Ectodermal cell (in vitro differentiated cells): ENCODE results near the gene MCRS1.

Source experiments
- H3K27ac ChIP-seq: 2 replicates; pipeline ENCODE4 v1.7.0; 2013; ENCODE audit warnings: mild to moderate bottlenecking, low read depth, low read length; ENCODE audit not compliant: insufficient read depth, poor library complexity, severe bottlenecking
- H3K27me3 ChIP-seq: 2 replicates; pipeline ENCODE4 v1.7.0; 2013; ENCODE audit warnings: mild to moderate bottlenecking, low read length; ENCODE audit not compliant: insufficient read depth, control insufficient read depth, poor library complexity, severe bottlenecking
- H3K36me3 ChIP-seq: one replicate; pipeline ENCODE4 v1.7.0; 2013; ENCODE audit warnings: low read length; ENCODE audit not compliant: control insufficient read depth, insufficient read depth
- H3K4me1 ChIP-seq: one replicate; pipeline ENCODE4 v1.7.0; 2013; ENCODE audit warnings: low read length; ENCODE audit not compliant: control insufficient read depth, insufficient read depth
- H3K4me3 ChIP-seq: 2 replicates; pipeline ENCODE4 v1.7.0; 2013; ENCODE audit warnings: low read depth, low read length, control low read depth; ENCODE audit not compliant: insufficient read depth
- H3K9me3 ChIP-seq: 2 replicates; pipeline ENCODE4 v1.7.0; 2013; ENCODE audit warnings: mild to moderate bottlenecking, low read length, moderate library complexity; ENCODE audit not compliant: control insufficient read depth
- WGBS, 2 experiments: methylation state at CpG; one replicate each; pipeline ENCODE4 v1.1.7; 2013; ENCODE audit warnings: missing lambda C conversion rate in 2 of 2; 5-methylcytosine and 5-hydroxymethylcytosine counted together

Gene MCRS1

GRCh38 chr12:49540229-49541139, 27.5 kb downstream of the MCRS1 start:
- peaks cover 100% of the 10 kb centered on the region for H3K27me3 ChIP-seq

DNA sequence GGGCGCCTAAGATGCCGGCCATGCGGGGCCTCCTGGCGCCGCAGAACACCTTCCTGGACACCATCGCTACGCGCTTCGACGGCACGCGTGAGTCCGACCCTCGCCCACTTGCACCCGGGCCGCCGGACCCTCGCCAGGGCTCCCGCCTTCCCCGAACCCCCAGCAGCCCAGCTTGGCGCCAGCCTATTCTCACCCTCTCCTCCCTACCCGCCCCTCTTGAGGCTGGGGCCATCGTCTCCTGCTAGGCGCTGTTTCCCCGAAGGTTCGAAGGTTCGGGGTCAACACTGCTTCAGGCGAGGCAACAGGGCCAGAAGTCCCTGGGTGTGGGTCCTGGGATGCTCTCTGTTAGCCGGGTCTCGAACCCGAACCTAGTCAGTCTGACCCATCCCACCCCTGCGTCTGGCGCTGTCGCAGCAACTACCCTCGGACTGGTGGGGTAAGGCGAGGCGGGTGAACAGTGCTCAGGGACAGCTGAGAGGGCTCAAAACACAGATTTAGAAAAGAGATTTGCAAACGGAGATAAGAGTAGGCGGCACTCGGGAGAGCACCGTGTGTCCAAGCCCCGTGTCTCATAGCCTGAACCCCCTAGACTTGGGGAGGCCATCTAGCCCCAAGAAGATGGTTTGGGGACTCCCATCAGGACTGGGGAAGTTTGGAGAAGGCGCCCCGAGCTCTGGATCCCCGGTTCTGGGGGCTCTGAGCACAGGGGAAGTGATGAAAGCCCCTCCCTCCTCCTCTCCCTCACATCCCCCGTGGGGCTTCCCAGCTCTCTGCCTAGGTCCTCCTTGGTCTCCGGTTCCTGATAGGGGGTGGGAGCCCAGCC, 28.3 kb downstream of the MCRS1 start:
- no peak overlapping the region for H3K27ac ChIP-seq
- no peaks in the 10 kb centered on the region for H3K36me3 ChIP-seq
- 18% methylated on average over 47 of the region's 47 CpGs for WGBS, 2 experiments
- H3K4me3 ChIP-seq: no peak overlapping the region
- peaks cover 100% of the 10 kb centered on the region for H3K27me3 ChIP-seq
- no peaks in the 10 kb centered on the region for H3K9me3 ChIP-seq
- peaks cover 17% of the 10 kb centered on the region for H3K4me1 ChIP-seq

More at GRCh38 chr12:49540229-49541139, 27.5 kb downstream of the MCRS1 start:
- no peak overlapping the region for H3K4me3 ChIP-seq
- peaks cover 17% of the 10 kb centered on the region for H3K4me1 ChIP-seq
- no peaks in the 10 kb centered on the region for H3K9me3 ChIP-seq
- 55 to 61% methylated on average over 21 of the region's 21 CpGs for WGBS, 2 experiments
- no peaks in the 10 kb centered on the region for H3K36me3 ChIP-seq
- H3K27ac ChIP-seq: no peak overlapping the region

DNA sequence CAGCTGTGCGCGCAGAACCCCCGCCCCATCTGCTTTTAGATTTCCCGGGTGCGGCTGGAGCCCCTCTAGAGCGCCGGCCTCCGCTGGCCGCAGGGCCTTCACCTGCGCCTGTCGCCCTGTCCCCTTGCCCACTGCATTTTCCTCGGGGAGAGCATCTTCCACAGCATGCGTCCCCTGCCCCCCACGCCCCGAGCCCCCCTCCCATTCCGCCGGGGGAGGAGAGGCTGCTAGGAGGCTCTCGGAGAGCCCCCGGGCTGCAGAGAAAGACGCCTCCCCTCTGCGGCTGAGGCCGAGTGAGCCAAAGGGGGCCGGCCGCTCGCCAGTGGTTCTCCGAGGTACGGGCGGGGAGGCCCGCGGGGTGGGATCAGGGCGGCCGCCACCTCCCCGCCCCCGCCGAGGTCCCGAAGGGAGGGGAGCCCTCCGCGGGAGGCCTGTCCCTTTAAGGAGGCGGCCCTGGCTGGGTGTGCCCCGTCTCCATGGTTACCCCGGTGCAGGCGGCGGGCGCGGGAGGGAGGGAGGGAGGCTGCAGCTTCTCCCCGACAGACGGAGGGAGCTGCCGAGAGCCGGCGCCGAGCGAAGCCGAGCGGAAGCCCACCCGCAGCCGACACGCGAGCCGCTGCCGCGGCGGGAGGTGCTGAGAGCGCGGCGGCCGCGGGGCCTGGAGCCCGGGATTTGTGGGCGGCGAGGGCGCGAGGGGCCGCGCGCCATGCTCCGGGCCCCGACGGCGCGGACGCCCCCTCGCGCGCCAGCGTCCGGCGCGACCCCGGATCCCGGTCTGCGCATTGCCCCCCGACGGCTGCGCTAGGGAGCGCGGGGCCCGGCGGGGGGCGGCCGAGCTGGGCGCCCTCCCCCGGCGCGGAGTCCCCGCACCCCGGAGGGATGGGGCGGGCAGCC, 29.2 kb downstream of the MCRS1 start, which contains the start of gene KCNH3:
Gene KCNH3, plus strand, starts transcription at position 521 of the 894 bp plus-strand sequence. CDS start 387 bp downstream, outside the sequence.
- Histone ChIP-seq H3K36me3 (no peaks in the 10 kb centered on the region), H3K27me3 (peaks cover 93% of the 10 kb centered on the region), H3K4me3 (peak within 1 kb of the TSS; percentile 25), H3K27ac (no peak within 1 kb of the TSS), H3K9me3 (no peaks in the 10 kb centered on the region), H3K4me1 (peaks cover 17% of the 10 kb centered on the region)
- WGBS, 2 experiments: 2% methylated on average over 105 to 106 of the region's 107 CpGs

- Histone ChIP-seq H3K9me3 (no peaks in the 10 kb centered on the region), H3K4me3 (peak overlapping the region; percentile 25), H3K27me3 (peaks cover 85% of the 10 kb centered on the region), H3K36me3 (no peaks in the 10 kb centered on the region), H3K4me1 (peaks cover 17% of the 10 kb centered on the region), H3K27ac (no peak overlapping the region)
- 1% methylated on average over 61 of the region's 61 CpGs for WGBS, 2 experiments
Measured at GRCh38 chr12:49537752-49538509, 30.0 kb downstream of the MCRS1 start.

- H3K27me3 ChIP-seq: peaks cover 78% of the 10 kb centered on the region
Measured at GRCh38 chr12:49537231-49537751, 30.7 kb downstream of the MCRS1 start.

DNA sequence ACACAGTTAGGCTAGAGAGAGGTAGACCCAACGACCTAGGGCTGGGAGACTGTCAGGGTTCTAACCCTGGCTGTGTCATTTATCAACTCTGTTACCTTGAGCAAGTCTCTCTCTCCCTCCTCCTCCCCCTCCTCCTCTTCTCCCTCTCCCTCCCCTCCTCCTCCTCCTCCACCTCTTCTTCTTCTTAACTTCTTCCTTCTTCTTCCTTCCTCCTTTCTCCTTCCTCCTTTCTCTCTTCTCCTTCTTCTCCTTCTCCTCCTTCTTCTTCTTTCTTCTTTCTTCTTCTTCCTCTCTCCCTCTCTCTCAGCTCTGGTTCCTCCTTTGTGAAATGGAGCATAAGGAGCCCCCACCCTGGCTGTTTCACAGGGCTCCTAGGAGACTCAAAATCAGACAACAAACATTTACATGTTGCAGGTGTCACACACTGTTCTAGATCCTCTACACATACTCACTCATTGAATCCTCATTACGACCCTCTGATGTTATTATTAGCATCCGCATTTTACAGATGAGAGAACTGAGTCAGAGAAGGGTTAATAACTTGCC, 31.3 kb downstream of the MCRS1 start:
- Histone ChIP-seq H3K27me3 (peaks cover 72% of the 10 kb centered on the region), H3K4me1 (peaks cover 17% of the 10 kb centered on the region), H3K9me3 (no peaks in the 10 kb centered on the region), H3K4me3 (no peak overlapping the region), H3K27ac (no peak overlapping the region), H3K36me3 (no peaks in the 10 kb centered on the region)
- WGBS, 2 experiments: 64% methylated on average over 3 of the region's 3 CpGs

More at GRCh38 chr12:49537231-49537751, 30.7 kb downstream of the MCRS1 start:
- H3K4me1 ChIP-seq: peaks cover 17% of the 10 kb centered on the region
- no peaks in the 10 kb centered on the region for H3K36me3 ChIP-seq
- peak overlapping the region; percentile 25 for H3K4me3 ChIP-seq
- 22 to 25% methylated on average over 12 to 13 of the region's 13 CpGs for WGBS, 2 experiments
- no peak overlapping the region for H3K27ac ChIP-seq
- no peaks in the 10 kb centered on the region for H3K9me3 ChIP-seq

DNA sequence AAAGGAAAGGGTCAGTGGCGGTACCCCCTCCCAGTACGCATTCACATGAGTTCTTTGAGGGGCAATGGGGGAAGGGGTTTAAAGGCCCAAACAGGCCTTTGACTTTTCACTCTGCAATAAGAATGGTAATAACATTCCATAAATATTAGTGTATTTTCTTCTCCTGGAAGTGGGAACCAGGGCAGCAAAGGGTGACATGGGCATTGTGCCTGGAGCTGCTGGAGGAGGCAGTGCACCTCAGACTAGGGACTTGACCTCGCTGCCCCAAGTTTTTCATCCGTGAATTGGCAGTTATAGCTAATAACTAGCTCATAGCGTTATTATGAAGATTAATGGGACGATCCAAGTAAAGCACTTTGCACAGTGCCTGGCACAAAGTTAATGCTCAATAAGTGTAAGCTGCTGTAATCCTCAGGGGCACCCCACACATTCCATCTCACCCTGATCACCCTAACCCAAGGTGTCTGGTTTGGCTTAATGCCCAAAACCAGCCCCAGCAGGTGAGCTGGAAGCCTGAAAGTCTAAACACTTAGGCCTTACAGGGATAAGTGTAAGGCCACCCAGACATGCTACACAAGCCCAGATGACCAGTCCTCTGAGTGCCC, 31.9 kb downstream of the MCRS1 start:
- 96 to 99% methylated on average over 6 of the region's 6 CpGs for WGBS, 2 experiments
- Histone ChIP-seq H3K27me3 (peaks cover 66% of the 10 kb centered on the region), H3K4me1 (peaks cover 17% of the 10 kb centered on the region), H3K9me3 (no peaks in the 10 kb centered on the region), H3K27ac (no peak overlapping the region), H3K36me3 (no peaks in the 10 kb centered on the region), H3K4me3 (no peak overlapping the region)

GRCh38 chr12:49534731-49535278, 33.1 kb downstream of the MCRS1 start:
- Histone ChIP-seq H3K4me3 (no peak overlapping the region), H3K4me1 (peaks cover 12% of the 10 kb centered on the region), H3K27me3 (peaks cover 54% of the 10 kb centered on the region), H3K27ac (no peak overlapping the region), H3K36me3 (no peaks in the 10 kb centered on the region), H3K9me3 (no peaks in the 10 kb centered on the region)
- WGBS, 2 experiments: 49% methylated on average over 13 of the region's 13 CpGs
